GM11168 (cell line): ENCODE measurements around the gene GAGE12E.
"Not testable (repeated sequence)": the region's sequence is repeated elsewhere in the genome, so short reads cannot be mapped to it uniquely, and the experiment has no call there.

Experiments used
- in situ Hi-C: fragments of 300-500 bp; cut with MboI; formaldehyde crosslinking; loops from one replicate; pipeline ENCODE4 v1.12.0; 2022; ENCODE audit warnings: low sequenced_read_pairs; ENCODE audit not compliant: unreplicated experiment

Gene GAGE12E, protein sequence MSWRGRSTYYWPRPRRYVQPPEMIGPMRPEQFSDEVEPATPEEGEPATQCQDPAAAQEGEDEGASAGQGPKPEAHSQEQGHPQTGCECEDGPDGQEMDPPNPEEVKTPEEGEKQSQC

DNA sequence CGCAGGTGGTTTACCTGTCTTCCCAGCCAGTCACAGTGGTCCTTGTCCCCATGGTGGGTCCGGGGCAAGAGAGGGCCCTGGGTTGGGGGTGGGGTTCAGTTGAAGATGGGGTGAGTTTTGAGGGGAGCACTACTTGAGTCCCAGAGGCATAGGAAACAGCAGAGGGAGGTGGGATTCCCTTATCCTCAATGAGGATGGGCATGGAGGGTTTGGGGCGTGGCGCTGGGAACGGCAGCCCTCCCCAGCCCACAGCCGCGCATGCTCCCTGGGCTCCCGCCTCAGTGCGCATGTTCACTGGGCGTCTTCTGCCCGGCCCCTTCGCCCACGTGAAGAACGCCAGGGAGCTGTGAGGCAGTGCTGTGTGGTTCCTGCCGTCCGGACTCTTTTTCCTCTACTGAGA is at the start of gene GAGE12E:
TSS of gene GAGE12E (plus strand) at position 301 of the 400 bp plus-strand sequence. CDS start 1,155 bp downstream, outside the sequence.
- in situ Hi-C loops, result not testable (repeated sequence)

DNA sequence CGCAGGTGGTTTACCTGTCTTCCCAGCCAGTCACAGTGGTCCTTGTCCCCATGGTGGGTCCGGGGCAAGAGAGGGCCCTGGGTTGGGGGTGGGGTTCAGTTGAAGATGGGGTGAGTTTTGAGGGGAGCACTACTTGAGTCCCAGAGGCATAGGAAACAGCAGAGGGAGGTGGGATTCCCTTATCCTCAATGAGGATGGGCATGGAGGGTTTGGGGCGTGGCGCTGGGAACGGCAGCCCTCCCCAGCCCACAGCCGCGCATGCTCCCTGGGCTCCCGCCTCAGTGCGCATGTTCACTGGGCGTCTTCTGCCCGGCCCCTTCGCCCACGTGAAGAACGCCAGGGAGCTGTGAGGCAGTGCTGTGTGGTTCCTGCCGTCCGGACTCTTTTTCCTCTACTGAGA is 19.2 kb upstream of the GAGE12E start, which contains the start of gene GAGE12C:
TSS of gene GAGE12C (plus strand) at position 301 of the 400 bp plus-strand sequence. CDS start 1,155 bp downstream, outside the sequence.
- in situ Hi-C loops, result not testable (repeated sequence)

DNA sequence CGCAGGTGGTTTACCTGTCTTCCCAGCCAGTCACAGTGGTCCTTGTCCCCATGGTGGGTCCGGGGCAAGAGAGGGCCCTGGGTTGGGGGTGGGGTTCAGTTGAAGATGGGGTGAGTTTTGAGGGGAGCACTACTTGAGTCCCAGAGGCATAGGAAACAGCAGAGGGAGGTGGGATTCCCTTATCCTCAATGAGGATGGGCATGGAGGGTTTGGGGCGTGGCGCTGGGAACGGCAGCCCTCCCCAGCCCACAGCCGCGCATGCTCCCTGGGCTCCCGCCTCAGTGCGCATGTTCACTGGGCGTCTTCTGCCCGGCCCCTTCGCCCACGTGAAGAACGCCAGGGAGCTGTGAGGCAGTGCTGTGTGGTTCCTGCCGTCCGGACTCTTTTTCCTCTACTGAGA is 9.7 kb upstream of the GAGE12E start, which contains the start of gene GAGE12D:
TSS of gene GAGE12D (plus strand) at position 301 of the 400 bp plus-strand sequence. CDS start 1,155 bp downstream, outside the sequence.
- in situ Hi-C loops, result not testable (repeated sequence)

DNA sequence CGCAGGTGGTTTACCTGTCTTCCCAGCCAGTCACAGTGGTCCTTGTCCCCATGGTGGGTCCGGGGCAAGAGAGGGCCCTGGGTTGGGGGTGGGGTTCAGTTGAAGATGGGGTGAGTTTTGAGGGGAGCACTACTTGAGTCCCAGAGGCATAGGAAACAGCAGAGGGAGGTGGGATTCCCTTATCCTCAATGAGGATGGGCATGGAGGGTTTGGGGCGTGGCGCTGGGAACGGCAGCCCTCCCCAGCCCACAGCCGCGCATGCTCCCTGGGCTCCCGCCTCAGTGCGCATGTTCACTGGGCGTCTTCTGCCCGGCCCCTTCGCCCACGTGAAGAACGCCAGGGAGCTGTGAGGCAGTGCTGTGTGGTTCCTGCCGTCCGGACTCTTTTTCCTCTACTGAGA is 9.5 kb downstream of the GAGE12E start, which contains the start of gene GAGE12F:
TSS of gene GAGE12F (plus strand) at position 301 of the 400 bp plus-strand sequence. CDS start 1,155 bp downstream, outside the sequence.
- in situ Hi-C loops, result not testable (repeated sequence)

DNA sequence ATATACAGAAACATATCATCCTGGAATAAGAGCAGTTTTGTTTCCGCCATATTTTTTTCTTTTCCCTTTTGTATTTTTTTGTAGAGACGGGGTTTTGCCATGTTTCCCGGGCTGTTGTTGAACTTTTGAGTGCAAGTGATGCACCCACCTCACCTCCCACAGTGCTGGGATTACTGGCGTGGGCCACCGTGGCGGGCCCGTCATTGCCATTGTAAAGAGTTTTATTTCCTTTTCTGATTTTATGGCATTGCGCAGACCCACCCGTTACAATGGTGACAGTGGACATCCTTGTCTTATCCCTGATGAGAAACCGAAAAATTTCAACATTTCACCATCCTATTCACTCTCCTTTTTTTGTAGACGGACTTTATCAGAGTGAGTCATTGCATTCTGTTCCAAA is 17.6 kb downstream of the GAGE12E start:
- in situ Hi-C loops, result not testable (repeated sequence)

DNA sequence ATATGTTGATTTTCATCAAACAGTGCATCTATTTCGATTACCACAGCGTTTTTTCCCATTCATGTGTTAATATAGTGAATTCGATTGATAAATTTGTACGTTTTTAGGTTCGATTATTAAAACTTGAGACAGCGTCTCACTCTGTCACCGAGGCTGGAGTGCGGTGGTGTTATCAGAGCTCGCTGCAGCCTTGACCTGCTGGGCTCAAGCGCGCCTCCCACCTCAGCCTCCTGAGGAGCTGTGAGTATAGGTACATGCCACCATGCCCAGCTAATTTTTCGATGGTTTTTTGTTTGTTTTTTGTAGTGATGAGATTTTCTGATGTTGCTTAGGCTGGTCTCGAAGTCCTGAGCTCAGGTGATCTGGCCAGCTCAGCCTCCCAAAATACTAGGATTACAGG is 18.1 kb downstream of the GAGE12E start:
- in situ Hi-C loops, result not testable (repeated sequence)

DNA sequence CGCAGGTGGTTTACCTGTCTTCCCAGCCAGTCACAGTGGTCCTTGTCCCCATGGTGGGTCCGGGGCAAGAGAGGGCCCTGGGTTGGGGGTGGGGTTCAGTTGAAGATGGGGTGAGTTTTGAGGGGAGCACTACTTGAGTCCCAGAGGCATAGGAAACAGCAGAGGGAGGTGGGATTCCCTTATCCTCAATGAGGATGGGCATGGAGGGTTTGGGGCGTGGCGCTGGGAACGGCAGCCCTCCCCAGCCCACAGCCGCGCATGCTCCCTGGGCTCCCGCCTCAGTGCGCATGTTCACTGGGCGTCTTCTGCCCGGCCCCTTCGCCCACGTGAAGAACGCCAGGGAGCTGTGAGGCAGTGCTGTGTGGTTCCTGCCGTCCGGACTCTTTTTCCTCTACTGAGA is 19.0 kb downstream of the GAGE12E start, which contains the start of gene GAGE12G:
TSS of gene GAGE12G (plus strand) at position 301 of the 400 bp plus-strand sequence. CDS start 1,155 bp downstream, outside the sequence.
- in situ Hi-C loops, result not testable (repeated sequence)

DNA sequence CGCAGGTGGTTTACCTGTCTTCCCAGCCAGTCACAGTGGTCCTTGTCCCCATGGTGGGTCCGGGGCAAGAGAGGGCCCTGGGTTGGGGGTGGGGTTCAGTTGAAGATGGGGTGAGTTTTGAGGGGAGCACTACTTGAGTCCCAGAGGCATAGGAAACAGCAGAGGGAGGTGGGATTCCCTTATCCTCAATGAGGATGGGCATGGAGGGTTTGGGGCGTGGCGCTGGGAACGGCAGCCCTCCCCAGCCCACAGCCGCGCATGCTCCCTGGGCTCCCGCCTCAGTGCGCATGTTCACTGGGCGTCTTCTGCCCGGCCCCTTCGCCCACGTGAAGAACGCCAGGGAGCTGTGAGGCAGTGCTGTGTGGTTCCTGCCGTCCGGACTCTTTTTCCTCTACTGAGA is 28.6 kb downstream of the GAGE12E start, which contains the start of gene GAGE12H:
TSS of gene GAGE12H (plus strand) at position 301 of the 400 bp plus-strand sequence. CDS start 1,155 bp downstream, outside the sequence.
- in situ Hi-C loops, result not testable (repeated sequence)

DNA sequence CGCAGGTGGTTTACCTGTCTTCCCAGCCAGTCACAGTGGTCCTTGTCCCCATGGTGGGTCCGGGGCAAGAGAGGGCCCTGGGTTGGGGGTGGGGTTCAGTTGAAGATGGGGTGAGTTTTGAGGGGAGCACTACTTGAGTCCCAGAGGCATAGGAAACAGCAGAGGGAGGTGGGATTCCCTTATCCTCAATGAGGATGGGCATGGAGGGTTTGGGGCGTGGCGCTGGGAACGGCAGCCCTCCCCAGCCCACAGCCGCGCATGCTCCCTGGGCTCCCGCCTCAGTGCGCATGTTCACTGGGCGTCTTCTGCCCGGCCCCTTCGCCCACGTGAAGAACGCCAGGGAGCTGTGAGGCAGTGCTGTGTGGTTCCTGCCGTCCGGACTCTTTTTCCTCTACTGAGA is 38.1 kb downstream of the GAGE12E start, which contains the start of gene GAGE2A:
TSS of gene GAGE2A (plus strand) at position 301 of the 400 bp plus-strand sequence. CDS start 1,155 bp downstream, outside the sequence.
- in situ Hi-C loops, result not testable (repeated sequence)

DNA sequence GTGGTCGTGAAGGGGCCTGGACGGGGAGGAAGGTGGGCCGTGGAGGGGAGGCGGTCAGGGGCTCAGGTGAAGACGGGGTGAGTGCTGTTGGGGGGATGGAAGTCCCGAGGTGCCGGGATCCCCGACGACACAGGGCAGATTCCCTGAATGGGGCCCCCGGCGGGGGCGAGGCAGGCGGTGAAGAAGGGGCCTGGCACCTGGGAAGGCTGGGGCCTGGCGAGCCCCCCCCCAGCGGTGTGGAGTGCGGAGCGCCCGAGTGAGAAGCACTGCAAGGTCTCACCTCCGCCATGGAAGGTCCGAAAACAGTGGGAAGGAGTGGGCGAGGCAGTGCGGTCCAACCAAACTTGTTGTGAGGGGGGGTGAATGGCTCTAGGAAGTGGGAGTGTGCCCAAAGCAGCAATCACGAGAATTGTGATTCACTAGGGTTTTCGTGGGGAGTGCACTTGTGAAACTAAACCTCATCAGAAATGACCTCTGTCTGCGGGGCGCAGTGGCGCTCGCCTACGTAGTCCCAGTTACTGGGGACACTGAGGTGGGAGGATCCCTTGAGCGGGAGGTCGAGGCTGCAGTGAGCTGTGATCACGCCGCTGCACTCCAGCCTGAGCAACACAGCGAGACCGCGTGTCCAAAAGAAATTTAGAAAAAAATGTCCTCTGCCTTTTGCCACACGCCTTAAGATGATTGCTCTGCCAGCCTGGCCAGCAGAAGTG is 38.8 kb downstream of the GAGE12E start:
- in situ Hi-C loops, result not testable (repeated sequence)

DNA sequence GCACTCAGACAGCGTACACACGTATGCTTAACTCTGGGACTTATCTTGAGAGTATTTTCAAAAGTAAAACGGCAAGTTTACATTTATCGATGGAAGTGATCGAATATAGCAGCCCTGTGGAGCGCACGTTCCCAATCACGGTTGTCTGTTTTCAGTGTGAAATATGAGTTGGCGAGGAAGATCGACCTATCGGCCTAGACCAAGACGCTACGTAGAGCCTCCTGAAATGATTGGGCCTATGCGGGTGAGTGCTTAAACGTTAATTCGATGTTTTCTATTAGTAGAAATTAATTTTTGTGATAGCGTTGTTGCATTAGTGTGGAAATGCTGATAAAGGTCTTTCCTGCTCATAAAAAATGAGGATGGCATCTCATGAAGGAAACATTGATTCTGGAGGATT is 39.4 kb downstream of the GAGE12E start:
- in situ Hi-C loops, result not testable (repeated sequence)

DNA sequence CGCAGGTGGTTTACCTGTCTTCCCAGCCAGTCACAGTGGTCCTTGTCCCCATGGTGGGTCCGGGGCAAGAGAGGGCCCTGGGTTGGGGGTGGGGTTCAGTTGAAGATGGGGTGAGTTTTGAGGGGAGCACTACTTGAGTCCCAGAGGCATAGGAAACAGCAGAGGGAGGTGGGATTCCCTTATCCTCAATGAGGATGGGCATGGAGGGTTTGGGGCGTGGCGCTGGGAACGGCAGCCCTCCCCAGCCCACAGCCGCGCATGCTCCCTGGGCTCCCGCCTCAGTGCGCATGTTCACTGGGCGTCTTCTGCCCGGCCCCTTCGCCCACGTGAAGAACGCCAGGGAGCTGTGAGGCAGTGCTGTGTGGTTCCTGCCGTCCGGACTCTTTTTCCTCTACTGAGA is 47.6 kb downstream of the GAGE12E start, which contains the start of gene GAGE1:
TSS of gene GAGE1 (plus strand) at position 301 of the 400 bp plus-strand sequence. CDS start 1,155 bp downstream, outside the sequence.
- in situ Hi-C loops, result not testable (repeated sequence)
